ENCODE measurements around the gene EXT2. TPM values are rescaled to one million over a fixed set of nuclear protein-coding genes. Genes with fewer than 3 reads are reported as not detected.

Gene EXT2
- total and polyA plus RNA-seq, 8 donors = 14.4 to 36.3 (median 24.9) TPM

DNA sequence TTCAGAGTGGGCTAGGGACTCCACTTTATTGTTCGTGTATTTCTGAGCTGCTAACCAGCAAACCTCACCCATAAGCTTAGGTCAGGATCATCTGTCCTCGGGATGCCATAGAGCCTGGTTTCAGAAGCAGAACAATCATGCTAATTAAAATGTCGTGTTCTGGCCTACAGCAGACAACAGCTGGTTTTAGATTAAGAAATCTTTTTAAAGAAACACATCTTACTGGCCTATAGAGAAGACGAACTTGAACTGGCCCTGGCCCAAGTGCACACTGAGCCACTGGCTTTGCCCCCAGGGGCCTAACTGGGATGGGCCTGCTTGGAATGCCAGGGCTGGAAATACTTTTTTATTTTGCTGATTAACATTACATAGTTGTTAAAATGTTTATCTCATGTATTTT is 151.2 kb downstream of the EXT2 start:
- H3K27ac ChIP-seq = no peak overlapping the region
- H3K36me3 ChIP-seq = no peaks in the 10 kb centered on the region
- WGBS, 2 donors = 73 to 80% methylated on average over 4 of the region's 4 CpGs
- FAIRE-seq (no peak), DNase-seq (no peak), ATAC-seq (peak in 1 of 4 donors; percentile 32)
- no peaks in the 10 kb centered on the region for H3K27me3 ChIP-seq
- H3K4me3 ChIP-seq = no peak overlapping the region
- no peaks in the 10 kb centered on the region for H3K9me3 ChIP-seq
- intact Hi-C loops (cut with DNase I) = no loop called here
- H3K4me1 ChIP-seq = peaks cover 0 to 5% (median 0%) of the 10 kb centered on the region in 3 donors
- TF ChIP-seq, protein P1, sequence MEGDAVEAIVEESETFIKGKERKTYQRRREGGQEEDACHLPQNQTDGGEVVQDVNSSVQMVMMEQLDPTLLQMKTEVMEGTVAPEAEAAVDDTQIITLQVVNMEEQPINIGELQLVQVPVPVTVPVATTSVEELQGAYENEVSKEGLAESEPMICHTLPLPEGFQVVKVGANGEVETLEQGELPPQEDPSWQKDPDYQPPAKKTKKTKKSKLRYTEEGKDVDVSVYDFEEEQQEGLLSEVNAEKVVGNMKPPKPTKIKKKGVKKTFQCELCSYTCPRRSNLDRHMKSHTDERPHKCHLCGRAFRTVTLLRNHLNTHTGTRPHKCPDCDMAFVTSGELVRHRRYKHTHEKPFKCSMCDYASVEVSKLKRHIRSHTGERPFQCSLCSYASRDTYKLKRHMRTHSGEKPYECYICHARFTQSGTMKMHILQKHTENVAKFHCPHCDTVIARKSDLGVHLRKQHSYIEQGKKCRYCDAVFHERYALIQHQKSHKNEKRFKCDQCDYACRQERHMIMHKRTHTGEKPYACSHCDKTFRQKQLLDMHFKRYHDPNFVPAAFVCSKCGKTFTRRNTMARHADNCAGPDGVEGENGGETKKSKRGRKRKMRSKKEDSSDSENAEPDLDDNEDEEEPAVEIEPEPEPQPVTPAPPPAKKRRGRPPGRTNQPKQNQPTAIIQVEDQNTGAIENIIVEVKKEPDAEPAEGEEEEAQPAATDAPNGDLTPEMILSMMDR (IDR thresholded peaks at IDR 0.05) = no peak

DNA sequence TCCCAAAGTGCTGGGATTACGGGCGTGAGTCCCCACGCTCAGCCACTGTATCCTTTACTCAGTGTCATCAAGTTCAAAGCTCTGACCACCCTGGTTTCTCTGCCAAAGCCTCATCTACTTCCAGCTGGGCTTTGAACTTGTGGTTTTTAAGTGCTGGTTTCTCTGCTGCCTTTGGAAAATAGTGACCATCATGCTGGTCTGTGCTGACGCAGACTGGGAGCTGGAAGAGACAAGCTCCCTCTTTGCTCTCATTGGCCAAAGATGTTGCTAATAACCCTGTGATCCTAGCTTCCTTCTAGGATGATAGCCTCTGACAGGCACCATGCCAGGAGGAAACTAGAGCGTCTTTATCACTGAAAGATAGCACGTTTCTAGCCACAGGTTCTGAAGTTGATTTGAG is 152.0 kb downstream of the EXT2 start:
- TF ChIP-seq, protein P1 (IDR thresholded peaks at IDR 0.05) = no peak
- WGBS, 2 donors = 74 to 80% methylated on average over 6 of the region's 6 CpGs

GRCh38 chr11:44248109-44248508 is 152.6 kb downstream of the EXT2 start:
- TF ChIP-seq, protein P1 (IDR thresholded peaks at IDR 0.05) = no peak
- no peaks in the 10 kb centered on the region for H3K36me3 ChIP-seq
- H3K27ac ChIP-seq = no peak overlapping the region
- intact Hi-C loops (cut with DNase I) = no loop called here
- DNase-seq (no peak), ATAC-seq (no peak), FAIRE-seq (no peak)
- H3K9me3 ChIP-seq = no peaks in the 10 kb centered on the region
- 96 to 97% methylated on average over 2 of the region's 2 CpGs for WGBS, 2 donors
- no peak overlapping the region for H3K4me3 ChIP-seq
- no peaks in the 10 kb centered on the region for H3K27me3 ChIP-seq
- H3K4me1 ChIP-seq = peaks cover 0 to 4% (median 0%) of the 10 kb centered on the region in 3 donors

More for the DNA sequence above, 152.0 kb downstream of the EXT2 start:
- Histone ChIP-seq H3K27me3 (no peaks in the 10 kb centered on the region), H3K9me3 (no peaks in the 10 kb centered on the region), H3K27ac (no peak overlapping the region), H3K4me3 (no peak overlapping the region), H3K4me1 (peaks cover 0 to 5% (median 0%) of the 10 kb centered on the region in 3 donors), H3K36me3 (no peaks in the 10 kb centered on the region)
- intact Hi-C loops (cut with DNase I) = no loop called here
- FAIRE-seq (no peak), DNase-seq (no peak), ATAC-seq (no peak)

GRCh38 chr11:44250421-44250820 is 154.9 kb downstream of the EXT2 start:
- intact Hi-C loops (cut with DNase I) = no loop called here
- no peaks in the 10 kb centered on the region for H3K36me3 ChIP-seq
- H3K27ac ChIP-seq = no peak overlapping the region
- ATAC-seq (no peak), FAIRE-seq (no peak), DNase-seq (no peak)
- no peak overlapping the region for H3K4me3 ChIP-seq
- TF ChIP-seq, protein P1 (IDR thresholded peaks at IDR 0.05) = no peak
- no peaks in the 10 kb centered on the region for H3K4me1 ChIP-seq
- no peaks in the 10 kb centered on the region for H3K27me3 ChIP-seq
- H3K9me3 ChIP-seq = no peaks in the 10 kb centered on the region
- 93 to 94% methylated on average over 6 of the region's 6 CpGs for WGBS, 2 donors

DNA sequence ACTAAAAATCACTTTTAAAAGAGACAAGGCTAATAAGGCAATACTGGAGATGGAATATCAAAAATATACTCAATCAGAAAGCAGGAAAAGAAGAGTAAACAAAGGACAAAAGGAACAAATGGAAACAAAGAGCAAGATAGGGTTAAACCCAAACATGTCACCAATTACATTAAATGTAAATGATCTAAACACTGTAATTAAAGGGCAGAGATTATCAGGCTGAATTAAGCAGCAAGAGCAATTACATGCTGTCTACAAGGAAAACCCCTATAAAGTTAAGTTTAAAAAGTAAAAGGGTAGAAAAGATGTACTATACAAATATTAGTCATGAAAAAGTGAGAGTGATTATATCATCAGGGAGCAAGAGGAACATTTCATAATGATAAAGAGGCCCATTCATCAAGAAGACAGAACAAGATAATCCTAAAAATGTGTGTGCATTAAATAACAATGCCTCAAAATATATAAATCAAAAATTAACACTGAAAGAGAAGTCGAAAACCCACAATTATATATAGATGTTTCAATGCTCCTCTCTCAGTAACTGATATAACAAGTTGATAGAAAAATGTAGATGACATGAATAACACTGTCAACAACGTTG is 157.6 kb downstream of the EXT2 start:
- 91 to 93% methylated on average over 2 of the region's 2 CpGs for WGBS, 2 donors
- TF ChIP-seq, protein P1 (IDR thresholded peaks at IDR 0.05) = no peak
- intact Hi-C loops (cut with DNase I) = no loop called here
- Histone ChIP-seq H3K4me3 (no peak overlapping the region), H3K4me1 (no peaks in the 10 kb centered on the region), H3K27me3 (no peaks in the 10 kb centered on the region), H3K9me3 (no peaks in the 10 kb centered on the region), H3K36me3 (no peaks in the 10 kb centered on the region), H3K27ac (no peak overlapping the region)
- DNase-seq = no peak
- no peak for FAIRE-seq
- no peak for ATAC-seq

Data from pancreas (tissue), 10 donors.